Measurements from ENCODE around the gene GRK1. TPM values are rescaled to one million over a fixed set of nuclear protein-coding genes. Genes with fewer than 3 reads are reported as not detected.

The GRK1 gene
- total and polyA plus RNA-seq, 2 of the 4 experiments (the other 2 are of a cell fraction) = not detected

DNA sequence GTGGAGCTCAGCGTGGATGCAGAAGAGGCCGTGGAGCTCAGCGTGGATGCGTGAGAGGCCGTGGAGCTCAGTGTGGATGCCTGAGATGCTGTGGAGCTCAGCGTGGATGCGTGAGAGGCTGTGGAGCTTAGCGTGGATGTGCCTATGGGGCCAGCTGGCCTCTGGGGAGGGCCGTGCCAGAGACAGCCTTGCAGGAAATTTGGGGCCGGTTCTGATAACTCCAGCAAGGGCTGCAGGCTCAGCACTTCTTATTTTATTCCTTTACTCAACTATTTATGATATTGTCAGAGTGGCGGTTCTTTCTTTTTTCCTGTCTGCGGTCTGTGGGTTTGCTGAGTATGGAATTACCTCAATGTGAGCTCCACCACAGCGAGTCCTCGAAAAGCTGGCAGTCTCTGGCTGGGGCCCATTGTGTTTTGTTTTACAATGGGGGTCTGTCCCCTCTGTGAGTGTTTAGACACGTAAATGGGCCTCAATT lies 74.2 kb downstream of the GRK1 start:
- Histone ChIP-seq H3K4me1 (ENCODE audit: control insufficient read depth, insufficient read depth, low read length) (peaks cover 4% of the 10 kb centered on the region; the same call in 1 of the 2 replicates), H3K23ac (ENCODE audit: low read depth, low read length) (no peak overlapping the region), H3K4ac (ENCODE audit: low read depth, low read length) (no peak overlapping the region), H2BK20ac (ENCODE audit: low read depth, low read length) (no peak overlapping the region), H2BK15ac (ENCODE audit: low read depth, low read length) (no peak overlapping the region), H3K27me3 (ENCODE audit: control insufficient read depth, insufficient read depth, low read length) (peaks cover 25% of the 10 kb centered on the region), H2AK5ac (ENCODE audit: low read depth, low read length) (no peak overlapping the region), H4K20me1 (ENCODE audit: insufficient read depth, low read length) (no peaks in the 10 kb centered on the region), H3K56ac (ENCODE audit: extremely low read depth, insufficient read depth, low read length) (no peak overlapping the region), H3K14ac (replicated peaks; ENCODE audit: low read depth, low read length) (no peak overlapping the region), H3K36me3 (ENCODE audit: control insufficient read depth, insufficient read depth, low read length) (no peaks in the 10 kb centered on the region), H4K91ac (ENCODE audit: insufficient read depth, low read depth, low read length) (no peak overlapping the region), H3K4me2 (ENCODE audit: low read depth, low read length) (no peak overlapping the region), H3K79me1 (ENCODE audit: low read depth in 1 of 2, low read length in 2 of 2) (no peaks in the 10 kb centered on the region), H3K4me3 (ENCODE audit: insufficient read depth, low read depth, low read length) (no peak overlapping the region), H3K9me1 (ENCODE audit: insufficient read depth, low read length) (no peaks in the 10 kb centered on the region), H2BK120ac (ENCODE audit: low read depth, low read length) (no peak overlapping the region), H3K9ac (ENCODE audit: low read depth, low read length) (no peak overlapping the region), H3K9me3 (ENCODE audit: control insufficient read depth, insufficient read depth, low read length) (no peaks in the 10 kb centered on the region), H2AFZ (replicated peaks; ENCODE audit: low read length, poor library complexity) (no peak overlapping the region), H4K8ac (ENCODE audit: low read depth in 2 of 2, low read length in 2 of 2) (no peak overlapping the region), H2BK5ac (ENCODE audit: low read depth, low read length, poor library complexity, severe bottlenecking) (no peak overlapping the region), H2AK9ac (replicated peaks; ENCODE audit: low read depth, low read length, poor library complexity) (no peak overlapping the region), H3K18ac (ENCODE audit: low read depth, low read length) (no peak overlapping the region), H3K27ac (ENCODE audit: insufficient read depth, low read length) (no peak overlapping the region), H4K5ac (ENCODE audit: low read depth, low read length) (no peak overlapping the region)
- intact Hi-C loops (cut with micrococcal nuclease) (no loop called here), in situ Hi-C loops (cut with MboI; ENCODE audit: low sequenced_read_pairs) (no loop called here), dilution Hi-C loops (cut with HindIII; ENCODE audit: low sequenced_read_pairs, unreplicated experiment) (no loop called here)
- ChIA-PET POLR2A (ENCODE audit: unreplicated experiment) (no interaction called here), CTCF (interaction anchor here (0.7 to 1.3 kb wide), 2 partner anchors 12 to 72 kb away, joined by 3 read pairs; no protein-coding TSS in a partner anchor)
- DNase-seq = no peak
- 86% methylated on average over 2 of the region's 15 CpGs; no CpG with 5 or more reads in 1 of the 2 experiments for WGBS, 2 experiments (ENCODE audit: extremely low coverage in 2 of 2, insufficient read length in 1 of 2)
- no peak for ATAC-seq (ENCODE audit: low read depth)
- BruUV-seq (replicated peaks) = no TSS peak
- TF ChIP-seq CHD1 (IDR thresholded peaks at IDR 0.05; ENCODE audit: low read depth, low read length) (no peak), POLR2A (IDR thresholded peaks at IDR 0.05; ENCODE audit: low read depth, low read length) (no peak), BHLHE40 (IDR thresholded peaks at IDR 0.05; ENCODE audit: low read depth, low read length) (no peak), MAFK (IDR thresholded peaks at IDR 0.05; ENCODE audit: low read depth, low read length) (no peak)

Data from IMR-90 (cell line).